Measurements from ENCODE around the gene PNMA6E.

PNMA6E gene

DNA sequence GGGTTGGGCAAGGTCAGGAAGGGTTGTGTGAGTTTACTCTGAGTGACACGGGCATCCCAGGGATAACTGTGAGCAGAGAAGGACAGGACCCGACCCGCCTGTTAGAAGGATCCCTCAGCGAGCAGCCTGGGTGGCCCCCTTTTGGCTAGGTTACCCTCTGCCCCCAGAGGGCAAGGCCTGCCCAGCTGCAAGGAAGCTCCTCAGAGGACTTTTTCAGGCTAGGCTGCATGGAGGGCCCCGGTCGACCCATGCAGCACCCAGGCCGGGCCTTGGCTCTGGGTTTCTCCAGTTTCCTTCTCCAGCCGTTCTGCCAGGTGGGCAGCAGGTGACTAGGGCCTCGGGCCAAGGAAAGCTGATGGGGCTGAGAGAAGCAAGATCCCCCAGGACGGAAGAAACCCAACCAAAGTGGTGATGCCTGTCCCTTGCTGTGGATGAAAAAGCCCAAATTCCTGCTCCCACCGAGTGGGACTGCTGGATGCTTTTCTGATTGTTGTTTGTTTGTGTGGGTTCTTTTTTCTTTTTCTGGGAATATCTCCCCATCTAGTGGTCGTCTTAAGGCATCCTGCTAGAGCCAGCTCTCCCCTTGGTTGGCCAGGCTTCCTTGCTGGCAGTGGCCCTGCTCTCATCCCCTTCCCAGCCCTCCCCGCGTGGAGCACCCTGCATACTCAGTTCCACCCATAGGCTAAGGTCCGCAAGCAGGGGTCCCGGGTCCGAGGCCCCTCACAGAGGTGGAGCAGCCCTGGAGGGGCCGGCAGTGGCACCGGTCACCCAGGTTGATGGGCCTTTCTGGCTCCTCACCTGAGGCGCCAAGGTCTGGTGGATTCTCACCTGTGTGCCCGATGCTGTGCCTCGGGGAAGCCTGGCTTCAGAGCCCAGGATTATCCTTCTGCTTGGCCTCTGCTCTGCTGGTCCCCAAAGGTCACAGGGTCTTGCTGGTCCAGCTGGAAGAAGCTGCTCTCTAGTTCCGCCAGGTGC, 11.9 kb upstream of the PNMA6E start:
- TF ChIP-seq ZC3H10 (CRISPR knock-in tag; IDR thresholded peaks at IDR 0.05) (no peak), ISL1 (CRISPR knock-in tag; IDR thresholded peaks at IDR 0.05) (no peak), ZFP30 (CRISPR knock-in tag; IDR thresholded peaks at IDR 0.05) (no peak), ESRRG (CRISPR knock-in tag; IDR thresholded peaks at IDR 0.05) (no peak), ZNF70 (CRISPR knock-in tag; IDR thresholded peaks at IDR 0.05) (no peak), GLIS3 (CRISPR knock-in tag; IDR thresholded peaks at IDR 0.05) (no peak)
- ATAC-seq: no peak

DNA sequence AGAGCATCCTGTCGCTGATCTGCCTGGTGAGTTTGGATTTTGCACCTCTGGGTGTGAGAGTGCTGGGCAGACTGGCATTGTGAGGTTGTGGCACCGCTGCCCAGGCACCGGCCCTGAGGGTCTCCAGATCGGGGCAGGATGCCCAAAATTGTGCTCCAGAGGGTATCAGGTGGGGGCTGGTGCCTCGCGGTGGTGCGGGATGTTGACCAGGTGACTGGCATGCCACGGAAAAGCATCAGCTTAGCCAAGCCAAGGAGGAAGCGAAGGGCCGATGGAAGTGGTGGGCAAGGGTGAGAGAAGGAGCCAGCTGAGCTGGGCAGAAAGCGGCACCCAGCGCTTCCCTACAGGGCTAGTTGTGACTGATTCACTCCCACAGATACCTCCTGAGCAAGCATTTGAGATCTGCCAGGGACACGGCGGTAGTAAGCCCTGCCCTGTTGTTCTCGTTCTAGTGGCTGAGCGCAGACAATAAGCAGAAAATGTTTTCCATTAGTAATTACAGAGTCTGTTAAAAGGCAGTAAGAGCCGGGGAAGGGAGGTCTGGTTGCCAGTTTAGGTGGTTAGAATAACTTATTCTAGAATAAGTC, 10.9 kb upstream of the PNMA6E start:
- peak; percentile 44 for ATAC-seq
- TF ChIP-seq, protein P1, sequence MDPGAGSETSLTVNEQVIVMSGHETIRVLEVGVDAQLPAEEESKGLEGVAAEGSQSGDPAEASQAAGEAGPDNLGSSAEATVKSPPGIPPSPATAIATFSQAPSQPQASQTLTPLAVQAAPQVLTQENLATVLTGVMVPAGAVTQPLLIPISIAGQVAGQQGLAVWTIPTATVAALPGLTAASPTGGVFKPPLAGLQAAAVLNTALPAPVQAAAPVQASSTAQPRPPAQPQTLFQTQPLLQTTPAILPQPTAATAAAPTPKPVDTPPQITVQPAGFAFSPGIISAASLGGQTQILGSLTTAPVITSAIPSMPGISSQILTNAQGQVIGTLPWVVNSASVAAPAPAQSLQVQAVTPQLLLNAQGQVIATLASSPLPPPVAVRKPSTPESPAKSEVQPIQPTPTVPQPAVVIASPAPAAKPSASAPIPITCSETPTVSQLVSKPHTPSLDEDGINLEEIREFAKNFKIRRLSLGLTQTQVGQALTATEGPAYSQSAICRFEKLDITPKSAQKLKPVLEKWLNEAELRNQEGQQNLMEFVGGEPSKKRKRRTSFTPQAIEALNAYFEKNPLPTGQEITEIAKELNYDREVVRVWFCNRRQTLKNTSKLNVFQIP (CRISPR knock-in tag; IDR thresholded peaks at IDR 0.05; ENCODE audit: borderline replicate concordance, low read depth): no peak
- no peak for TF ChIP-seq ARNTL (CRISPR knock-in tag; IDR thresholded peaks at IDR 0.05; ENCODE audit: borderline replicate concordance, low read depth)
- TF ChIP-seq ZNF8 (CRISPR knock-in tag; IDR thresholded peaks at IDR 0.05): no peak
- no peak for TF ChIP-seq SNAI2 (CRISPR knock-in tag; IDR thresholded peaks at IDR 0.05)
- no peak for TF ChIP-seq PPARA (CRISPR knock-in tag; IDR thresholded peaks at IDR 0.05; ENCODE audit: borderline replicate concordance)
- no peak for TF ChIP-seq CSDC2 (CRISPR knock-in tag; IDR thresholded peaks at IDR 0.05)
- TF ChIP-seq CSRNP3 (CRISPR knock-in tag; IDR thresholded peaks at IDR 0.05): no peak
- no peak for TF ChIP-seq PATZ1 (CRISPR knock-in tag; IDR thresholded peaks at IDR 0.05; ENCODE audit: borderline replicate concordance)
- no peak for TF ChIP-seq ZFP3 (CRISPR knock-in tag; IDR thresholded peaks at IDR 0.05)
- no peak for TF ChIP-seq ZC3H10 (CRISPR knock-in tag; IDR thresholded peaks at IDR 0.05)
- TF ChIP-seq ESRRG (CRISPR knock-in tag; IDR thresholded peaks at IDR 0.05): no peak
- TF ChIP-seq ZNF565 (CRISPR knock-in tag; conservative IDR thresholded peaks at IDR 0.05; ENCODE audit: low read depth): no peak
- no peak for TF ChIP-seq GLIS3 (CRISPR knock-in tag; IDR thresholded peaks at IDR 0.05)
- no peak for TF ChIP-seq RARB (CRISPR knock-in tag; IDR thresholded peaks at IDR 0.05)
- no peak for TF ChIP-seq ISL1 (CRISPR knock-in tag; IDR thresholded peaks at IDR 0.05)
- TF ChIP-seq ZNF70 (CRISPR knock-in tag; IDR thresholded peaks at IDR 0.05): no peak
- TF ChIP-seq TOX (CRISPR knock-in tag; IDR thresholded peaks at IDR 0.05; ENCODE audit: borderline replicate concordance): no peak
- no peak for TF ChIP-seq BACH2 (CRISPR knock-in tag; IDR thresholded peaks at IDR 0.05; ENCODE audit: borderline replicate concordance)
- TF ChIP-seq ZFP30 (CRISPR knock-in tag; IDR thresholded peaks at IDR 0.05): no peak

GRCh38 chrX:153411255-153411987, 10.3 kb upstream of the PNMA6E start, which contains the start of gene ZFP92:
ZFP92 (plus strand) TSS chrX:153411472; CDS start chrX:153418323, 6,851 bp downstream.
- peak; percentile 50 for ATAC-seq
- TF ChIP-seq TOX (CRISPR knock-in tag; IDR thresholded peaks at IDR 0.05; ENCODE audit: borderline replicate concordance) (no peak), ZFP3 (CRISPR knock-in tag; IDR thresholded peaks at IDR 0.05) (no peak), BACH2 (CRISPR knock-in tag; IDR thresholded peaks at IDR 0.05; ENCODE audit: borderline replicate concordance) (no peak)
- TF ChIP-seq, protein P1 (CRISPR knock-in tag; IDR thresholded peaks at IDR 0.05; ENCODE audit: borderline replicate concordance, low read depth): no peak
